Vagina (tissue), 2 donors: ENCODE results near the gene MASP1. TPM values are rescaled to one million over a fixed set of nuclear protein-coding genes. Genes with fewer than 3 reads are reported as not detected.

Experiments
- DNase-seq, 2 donors: peaks; one replicate each; pipeline ENCODE4 v3.0.0-alpha.2; 2017; ENCODE audit errors: extremely low spot score in 2 of 2
- H3K27ac ChIP-seq: fragments of 200-600 bp; sonication (generic); one replicate; pipeline ENCODE4 v1.5.1; 2019
- H3K27me3 ChIP-seq: fragments of 200-600 bp; sonication (generic); one replicate; pipeline ENCODE4 v1.5.1; 2019
- H3K36me3 ChIP-seq, 2 donors: fragments of 200-600 bp; sonication (generic); one replicate each; pipeline ENCODE4 v1.5.1; 2017 to 2019
- H3K4me1 ChIP-seq: fragments of 200-600 bp; sonication (generic); one replicate; pipeline ENCODE4 v1.5.1; 2019
- H3K4me3 ChIP-seq, 2 donors: fragments of 200-600 bp; sonication (generic); 1 replicate in 1 of 2; 2 replicates in 1 of 2; pipeline ENCODE4 v1.5.1; 2016 to 2019
- H3K9me3 ChIP-seq: fragments of 200-600 bp; sonication (generic); one replicate; pipeline ENCODE4 v1.5.1; 2019
- CTCF ChIP-seq, 3 experiments: fragments of 450-650 bp in 2 of 3; fragments of 200-600 bp in 1 of 3; sonication (generic) in 1 of 3; IDR thresholded peaks; one replicate each; pipeline ENCODE4 v1.5.1; 2017 to 2019; ENCODE audit warnings: antibody characterized with exemption in 3 of 3, mild to moderate bottlenecking in 2 of 3, moderate library complexity in 2 of 3
- POLR2A ChIP-seq, 2 donors: fragments of 450-650 bp; IDR thresholded peaks; one replicate each; pipeline ENCODE4 v1.6.1; 2017; ENCODE audit warnings: antibody characterized with exemption in 2 of 2, mild to moderate bottlenecking in 2 of 2, moderate library complexity in 2 of 2
- POLR2AphosphoS5 ChIP-seq, 2 donors: sonication (generic); formaldehyde crosslinking; IDR thresholded peaks; one replicate each; pipeline ENCODE4 v1.9.0; 2017; ENCODE audit warnings: antibody characterized with exemption in 2 of 2, mild to moderate bottlenecking in 2 of 2, low read depth in 1 of 2; ENCODE audit not compliant: insufficient read depth in 1 of 2
- intact Hi-C: fragments of 100-400 bp; cut with DNase I; formaldehyde crosslinking; loops from one replicate; pipeline ENCODE4 v1.15.1; 2023
- total RNA-seq: library from RNA; depleted of rRNA; stranded (reverse); fragments of >200 nt; gene quantifications from one replicate; pipeline ENCODE4 v1.2.3, GENCODE V29; 2016

Gene MASP1
- total RNA-seq, 1 donor from 2014 or later: 172 TPM

GRCh38 chr3:187264911-187265310 is 26.6 kb downstream of the MASP1 start:
- no peak overlapping the region for H3K4me3 ChIP-seq
- intact Hi-C loops: no loop called here
- peaks cover 10% of the 10 kb centered on the region for H3K9me3 ChIP-seq
- TF ChIP-seq POLR2A (IDR thresholded peaks at IDR 0.05) (no peak), CTCF (IDR thresholded peaks at IDR 0.05) (no peak), POLR2AphosphoS5 (IDR thresholded peaks at IDR 0.05; ENCODE audit: insufficient read depth in 1 of 2, low read depth in 1 of 2) (no peak)
- peak overlapping the region; percentile 72 for H3K27ac ChIP-seq
- no peaks in the 10 kb centered on the region for H3K27me3 ChIP-seq
- H3K36me3 ChIP-seq: peaks cover 0 to 34% of the 10 kb centered on the region in 2 donors
- DNase-seq: no peak
- H3K4me1 ChIP-seq: peaks cover 40% of the 10 kb centered on the region

- H3K27me3 ChIP-seq: no peaks in the 10 kb centered on the region
- peak overlapping the region; percentile 72 for H3K27ac ChIP-seq
- peaks cover under 1% of the 10 kb centered on the region for H3K9me3 ChIP-seq
- intact Hi-C loops: no loop called here
- H3K4me1 ChIP-seq: peaks cover 40% of the 10 kb centered on the region
- peaks cover 0 to 34% of the 10 kb centered on the region in 2 donors for H3K36me3 ChIP-seq
- H3K4me3 ChIP-seq: no peak overlapping the region
- DNase-seq: no peak
- no peak for TF ChIP-seq CTCF (IDR thresholded peaks at IDR 0.05)
- TF ChIP-seq POLR2AphosphoS5 (IDR thresholded peaks at IDR 0.05; ENCODE audit: insufficient read depth in 1 of 2, low read depth in 1 of 2): no peak
- TF ChIP-seq POLR2A (IDR thresholded peaks at IDR 0.05): no peak
These were observed 27.5 kb downstream of the MASP1 start for GRCh38 chr3:187264021-187264420.

- no peak for DNase-seq
These were observed 28.3 kb downstream of the MASP1 start for GRCh38 chr3:187263270-187263669.

GRCh38 chr3:187262360-187262759 is 29.2 kb downstream of the MASP1 start:
- intact Hi-C loops: no loop called here
- Histone ChIP-seq H3K27me3 (no peaks in the 10 kb centered on the region), H3K27ac (peak overlapping the region; percentile 72), H3K4me1 (peaks cover 40% of the 10 kb centered on the region), H3K36me3 (peaks cover 0 to 42% of the 10 kb centered on the region in 2 donors), H3K9me3 (no peaks in the 10 kb centered on the region), H3K4me3 (no peak overlapping the region)
- TF ChIP-seq POLR2A (IDR thresholded peaks at IDR 0.05) (no peak), CTCF (IDR thresholded peaks at IDR 0.05) (no peak), POLR2AphosphoS5 (IDR thresholded peaks at IDR 0.05; ENCODE audit: insufficient read depth in 1 of 2, low read depth in 1 of 2) (no peak)
- no peak for DNase-seq

More at GRCh38 chr3:187263270-187263669, 28.3 kb downstream of the MASP1 start:
- Histone ChIP-seq H3K4me1 (peaks cover 40% of the 10 kb centered on the region), H3K27me3 (no peaks in the 10 kb centered on the region), H3K4me3 (no peak overlapping the region), H3K36me3 (peaks cover 0 to 36% of the 10 kb centered on the region in 2 donors), H3K27ac (peak overlapping the region; percentile 72), H3K9me3 (no peaks in the 10 kb centered on the region)
- TF ChIP-seq CTCF (IDR thresholded peaks at IDR 0.05) (no peak), POLR2A (IDR thresholded peaks at IDR 0.05) (no peak), POLR2AphosphoS5 (IDR thresholded peaks at IDR 0.05; ENCODE audit: insufficient read depth in 1 of 2, low read depth in 1 of 2) (peak; percentile 44 to 65)
- intact Hi-C loops: no loop called here

- H3K27ac ChIP-seq: peak overlapping the region; percentile 30
These were observed 30.0 kb downstream of the MASP1 start for GRCh38 chr3:187261541-187261969.

More at GRCh38 chr3:187261541-187261969, 30.0 kb downstream of the MASP1 start:
- no peak overlapping the region for H3K4me3 ChIP-seq
- intact Hi-C loops: no loop called here
- peaks cover 0 to 48% of the 10 kb centered on the region in 2 donors for H3K36me3 ChIP-seq
- no peaks in the 10 kb centered on the region for H3K9me3 ChIP-seq
- no peaks in the 10 kb centered on the region for H3K27me3 ChIP-seq
- peaks cover 33% of the 10 kb centered on the region for H3K4me1 ChIP-seq
- no peak for DNase-seq
- TF ChIP-seq CTCF (IDR thresholded peaks at IDR 0.05) (no peak), POLR2A (IDR thresholded peaks at IDR 0.05) (no peak), POLR2AphosphoS5 (IDR thresholded peaks at IDR 0.05; ENCODE audit: insufficient read depth in 1 of 2, low read depth in 1 of 2) (no peak)
